Posterior vena cava (tissue), 2 donors: Measurements from ENCODE around the gene HABP4. TPM values are rescaled to one million over a fixed set of nuclear protein-coding genes. Genes with fewer than 3 reads are reported as not detected.
A peak's percentile ranks its signal among the peaks of the same experiment; 100 is the strongest.

ENCODE experiments used
- DNase-seq: peaks from one replicate; pipeline ENCODE4 v3.0.0-alpha.2; 2020; ENCODE audit warnings: low spot score
- intact Hi-C, 2 donors: fragments of 100-400 bp; cut with DNase I; formaldehyde crosslinking; loops; one replicate each; pipeline versions ENCODE4 v1.14.1 to v1.14.2; 2022 to 2023
- long read RNA-seq, 2 donors: library from polyadenylated mRNA; unstranded; transcript quantifications; one replicate each; pipeline ENCODE4 v2.0.0, GENCODE V29; 2020 to 2021
- total RNA-seq, 2 donors: library from RNA; stranded (reverse); fragmentation: NEBNext Ultra II Directional; extraction: Animal tissue kit (Norgen Biotek cat#: 25700); gene quantifications; one replicate each; pipeline ENCODE4 v1.2.1, GENCODE V29; 2021
- donor health status: DM: yes; HTN: yes; CAD: no.
- donor health status: DM: yes; HTN: yes; CAD: no.

HABP4 gene, protein sequence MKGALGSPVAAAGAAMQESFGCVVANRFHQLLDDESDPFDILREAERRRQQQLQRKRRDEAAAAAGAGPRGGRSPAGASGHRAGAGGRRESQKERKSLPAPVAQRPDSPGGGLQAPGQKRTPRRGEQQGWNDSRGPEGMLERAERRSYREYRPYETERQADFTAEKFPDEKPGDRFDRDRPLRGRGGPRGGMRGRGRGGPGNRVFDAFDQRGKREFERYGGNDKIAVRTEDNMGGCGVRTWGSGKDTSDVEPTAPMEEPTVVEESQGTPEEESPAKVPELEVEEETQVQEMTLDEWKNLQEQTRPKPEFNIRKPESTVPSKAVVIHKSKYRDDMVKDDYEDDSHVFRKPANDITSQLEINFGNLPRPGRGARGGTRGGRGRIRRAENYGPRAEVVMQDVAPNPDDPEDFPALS
- 10 to 100 TPM; 30.9 to 37.4 TPM for total RNA-seq
- long read RNA-seq, donor 1, transcript HABP4-201 (8 exons, 2,615 nt), result major isoform, 68 of 79 reads
- long read RNA-seq, donor 1, partial matches to known transcripts, result 2 of 79 reads
- long read RNA-seq, donor 1, other reads (novel, unspliced or antisense), result 9 of 79 reads
- long read RNA-seq, donor 2, partial matches to known transcripts, result 4 of 6 reads
- long read RNA-seq, donor 2, other reads (novel, unspliced or antisense), result 2 of 6 reads

DNA sequence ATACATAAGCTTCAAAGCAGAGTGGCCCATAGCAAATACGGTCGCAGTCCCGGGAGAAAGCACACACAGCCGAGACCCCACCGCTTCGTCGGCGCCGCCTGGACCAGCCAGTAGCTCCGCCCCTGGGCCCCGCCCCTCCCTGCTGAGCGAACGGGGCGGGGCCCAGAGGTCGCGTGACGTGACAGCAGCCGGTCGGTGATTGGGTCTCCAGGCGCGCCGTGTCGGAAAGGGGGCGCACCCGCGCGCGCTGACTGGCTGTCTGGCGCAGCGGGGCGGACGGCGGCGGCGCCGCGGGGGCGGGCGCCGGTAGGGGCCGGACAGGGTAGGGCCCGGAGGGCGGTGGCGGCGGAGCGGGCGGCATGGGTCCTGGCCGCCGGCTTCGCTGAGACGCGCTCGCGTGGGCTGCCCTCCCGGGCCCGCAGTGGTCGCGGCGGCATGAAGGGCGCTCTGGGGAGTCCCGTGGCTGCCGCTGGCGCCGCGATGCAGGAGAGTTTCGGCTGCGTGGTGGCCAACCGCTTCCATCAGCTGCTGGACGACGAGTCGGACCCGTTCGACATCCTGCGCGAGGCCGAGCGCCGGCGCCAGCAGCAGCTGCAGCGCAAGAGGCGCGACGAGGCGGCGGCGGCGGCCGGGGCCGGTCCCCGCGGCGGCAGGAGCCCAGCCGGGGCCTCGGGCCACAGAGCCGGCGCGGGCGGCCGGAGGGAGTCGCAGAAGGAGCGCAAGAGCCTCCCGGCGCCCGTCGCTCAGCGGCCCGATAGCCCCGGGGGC, at the start of gene HABP4:
Gene HABP4 (plus strand): TSS at position 325 of the 768 bp plus-strand sequence. CDS start 111 bp downstream, at position 436.
- DNase-seq, result peak; percentile 99
- intact Hi-C loops, result loop anchor here (1.0 to 10.0 kb wide), 2 partner anchors 16 to 205 kb away; partner anchors contain the start of gene PRXL2C (in 1 of the 2)

DNA sequence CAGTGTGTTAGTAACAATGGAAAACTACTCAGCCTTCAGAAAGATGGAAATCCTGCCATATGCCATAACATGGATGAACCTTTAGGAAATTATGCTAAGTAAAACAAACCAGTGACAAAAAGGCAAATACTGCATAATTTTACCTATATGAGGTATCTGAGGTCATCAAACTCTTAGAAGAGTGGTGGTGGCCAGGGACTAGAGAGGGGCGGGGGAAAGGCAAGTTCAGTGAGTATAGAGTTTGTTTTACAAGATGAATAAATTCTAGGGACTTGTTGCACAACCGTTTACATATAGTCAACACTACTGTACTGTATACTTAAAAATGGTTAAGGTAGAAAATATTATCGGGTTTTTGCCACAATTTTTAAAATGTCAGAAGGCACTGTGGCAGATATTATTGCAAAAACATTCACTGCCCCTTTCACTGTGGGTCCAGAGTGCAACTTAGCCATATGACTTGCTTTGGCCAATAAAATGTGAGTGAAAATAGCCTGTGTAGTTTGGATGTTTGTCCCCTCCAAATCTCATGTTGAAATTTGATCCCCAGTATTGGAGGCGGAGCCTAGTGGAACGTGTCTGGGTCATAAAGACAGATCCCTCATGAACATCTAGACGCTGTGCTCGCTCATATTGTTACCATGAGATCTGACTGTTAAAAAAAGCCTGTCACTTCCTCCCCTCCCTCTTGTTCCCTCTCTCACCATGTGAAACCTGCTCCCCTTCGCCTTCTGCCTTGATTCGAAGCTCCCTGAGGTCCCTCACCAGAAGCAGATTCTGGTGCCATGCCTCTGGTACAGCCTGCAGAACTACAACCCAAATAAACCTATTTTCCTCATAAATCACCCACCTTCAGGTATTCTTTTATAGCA, 41.3 kb upstream of the HABP4 start:
- DNase-seq, result no peak
- intact Hi-C loops, result no loop called here

DNA sequence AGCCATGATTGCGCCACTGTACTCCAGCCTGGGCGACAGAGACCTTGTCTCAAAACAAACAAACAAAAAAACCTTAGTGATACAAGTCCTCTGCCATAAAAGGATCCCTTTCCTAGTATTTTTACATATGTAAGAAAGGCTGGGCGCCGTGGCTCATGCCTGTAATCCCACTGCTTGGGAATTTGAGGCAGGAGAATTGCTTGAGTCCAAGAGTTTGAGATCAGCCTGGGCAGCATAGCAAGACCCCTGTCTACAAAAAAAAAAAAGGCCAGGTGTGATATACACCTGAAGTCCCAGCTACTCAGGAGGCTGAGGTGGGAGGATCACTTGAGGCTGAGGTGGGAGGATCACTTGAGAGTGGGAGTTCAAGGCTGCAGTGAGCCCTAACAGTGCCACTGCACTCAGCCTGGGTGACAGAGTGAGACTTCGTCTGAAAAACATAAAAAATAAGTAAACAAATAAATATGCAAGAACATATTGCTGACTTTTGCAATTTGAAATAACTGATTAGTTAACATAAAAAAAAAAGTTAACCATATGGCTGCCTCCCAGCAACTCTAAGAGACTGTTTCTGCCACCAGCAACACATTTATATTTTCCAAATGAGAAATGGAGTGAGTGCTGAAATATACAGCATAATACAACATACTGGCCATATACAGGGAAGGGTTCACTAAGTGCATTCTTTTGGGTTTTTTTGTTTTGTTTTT, 38.7 kb upstream of the HABP4 start:
- no peak for DNase-seq
- intact Hi-C loops, result no loop called here

DNA sequence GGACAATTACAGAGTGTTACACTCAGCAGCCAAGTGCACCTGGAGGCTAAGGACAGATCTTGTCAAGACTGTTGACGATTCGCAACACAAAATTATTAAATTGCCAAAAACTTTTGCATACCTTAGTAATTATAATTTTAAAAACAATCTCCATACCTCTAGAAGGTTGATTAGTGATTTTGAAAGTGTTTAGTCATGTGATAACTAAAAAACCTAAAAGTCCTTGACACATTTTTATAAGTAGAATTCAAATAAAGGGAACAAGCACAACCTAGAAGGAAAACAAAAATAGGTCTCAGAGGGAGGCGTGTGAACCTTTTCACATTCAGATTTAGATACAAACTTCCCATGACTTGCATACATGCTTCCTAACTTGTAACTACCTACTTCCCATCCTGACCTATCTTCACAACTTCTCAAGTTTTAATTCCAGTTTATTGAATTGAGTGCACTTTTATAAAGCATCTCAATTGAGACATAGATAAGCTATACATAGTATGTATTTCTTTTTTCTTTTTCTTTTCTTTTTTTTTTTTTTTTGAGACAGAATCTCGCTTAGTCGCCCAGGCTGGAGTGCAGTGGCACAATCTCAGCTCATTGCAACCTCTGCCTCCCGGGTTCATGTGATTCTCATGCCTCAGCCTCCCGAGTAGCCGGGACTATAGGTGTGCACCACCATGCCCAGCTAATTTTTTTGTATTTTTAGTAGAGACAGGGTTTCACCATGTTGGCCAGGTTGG, 37.6 kb upstream of the HABP4 start:
- no peak for DNase-seq
- intact Hi-C loops, result no loop called here

DNA sequence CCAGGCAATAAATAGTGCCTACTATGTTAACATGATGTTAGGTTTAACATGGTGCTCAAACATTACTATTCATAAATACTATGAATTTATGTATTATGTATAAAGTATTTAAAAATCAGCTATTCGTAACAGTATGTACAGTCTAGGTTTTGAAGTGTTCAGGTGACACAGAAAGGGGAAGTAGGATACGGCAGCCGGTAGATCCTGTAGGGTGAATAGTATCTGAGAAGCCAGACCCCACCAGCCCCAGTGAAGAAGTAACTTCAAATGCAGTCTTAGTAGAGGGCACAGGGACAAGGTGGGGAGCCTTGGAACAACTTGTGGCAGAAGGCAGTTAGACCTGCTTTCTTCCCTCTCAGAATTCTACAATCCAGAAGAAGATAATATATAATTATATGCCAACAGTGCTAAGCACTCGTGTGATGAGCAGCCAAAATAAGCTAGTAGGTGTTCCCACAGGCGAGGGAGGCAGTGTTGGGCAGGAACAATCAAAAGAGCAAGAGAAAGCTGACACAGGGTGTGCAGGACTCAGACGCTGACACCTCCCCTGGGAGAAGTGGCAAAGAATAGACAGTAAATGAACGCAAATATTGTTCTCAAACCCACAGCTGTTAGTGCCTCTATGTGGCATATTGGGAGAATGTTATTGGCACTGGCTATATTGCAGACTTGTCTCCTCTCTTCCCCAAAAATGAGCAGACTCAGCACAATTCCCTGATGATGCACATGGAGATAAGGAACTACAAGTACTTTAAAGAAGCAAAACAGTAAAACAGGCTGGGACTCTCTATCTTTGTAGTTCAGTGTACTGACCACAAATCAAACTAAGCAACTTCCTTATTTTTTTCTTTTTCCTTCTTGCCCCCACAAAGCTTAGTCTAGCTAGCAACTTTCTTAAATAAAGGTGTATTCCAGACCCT, 36.4 kb upstream of the HABP4 start:
- intact Hi-C loops, result no loop called here

DNA sequence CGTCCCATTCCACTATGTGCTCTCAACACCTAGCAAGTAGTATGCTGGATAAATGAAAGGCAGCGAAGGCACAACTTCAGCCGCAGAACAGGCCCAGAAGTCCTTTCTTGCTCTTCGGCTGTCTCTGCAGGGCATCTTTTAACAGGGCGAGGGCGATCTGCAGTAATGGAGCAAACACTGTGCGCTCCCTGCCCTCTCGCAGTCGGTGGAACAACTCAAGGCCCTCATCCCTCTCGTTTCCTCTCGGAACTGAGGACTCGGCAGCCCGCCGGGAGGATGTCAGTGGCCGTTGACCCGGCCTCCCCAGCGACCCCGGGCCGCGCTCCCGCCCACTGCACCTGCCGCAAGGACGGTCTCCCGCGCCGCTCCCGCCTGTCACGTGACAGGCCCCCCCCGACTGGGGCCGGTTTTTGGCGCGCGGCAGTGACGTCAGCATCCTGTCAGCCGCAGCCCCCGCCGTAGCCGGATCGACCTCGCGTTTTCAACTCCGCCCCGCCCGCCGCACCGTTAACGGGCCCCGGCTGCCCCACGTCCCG, 32.9 kb upstream of the HABP4 start:
- intact Hi-C loops, result loop anchor here in 1 of 2 donors (5.0 kb wide), 1 partner anchor 530 kb away; no protein-coding TSS in a partner anchor
- peak; percentile 96 for DNase-seq

More for the DNA sequence above, 36.4 kb upstream of the HABP4 start:
- DNase-seq, result no peak

DNA sequence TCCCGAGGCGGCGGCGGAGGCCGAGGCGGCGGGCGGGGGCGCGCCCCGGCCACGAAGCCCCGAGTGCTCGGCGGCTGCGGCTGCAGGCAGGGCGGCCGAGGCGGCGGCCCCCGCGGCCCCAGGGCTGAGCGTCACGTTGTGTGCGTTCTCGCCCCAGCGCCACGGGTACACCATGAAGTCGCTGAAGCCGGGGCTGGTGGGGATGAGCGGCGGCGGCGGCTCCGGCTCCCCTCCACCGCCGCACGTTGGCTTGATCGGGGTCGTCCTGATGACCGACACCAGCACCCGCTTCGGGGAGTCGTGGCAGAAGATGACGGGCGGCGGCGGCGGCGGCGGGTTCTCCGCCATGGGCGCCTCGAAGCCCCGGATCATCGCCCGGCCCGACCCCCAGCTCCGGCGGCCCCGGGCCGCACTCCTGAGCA, 32.3 kb upstream of the HABP4 start:
- DNase-seq, result no peak
- intact Hi-C loops, result loop anchor here in 1 of 2 donors (5.0 kb wide), 1 partner anchor 530 kb away; no protein-coding TSS in a partner anchor

DNA sequence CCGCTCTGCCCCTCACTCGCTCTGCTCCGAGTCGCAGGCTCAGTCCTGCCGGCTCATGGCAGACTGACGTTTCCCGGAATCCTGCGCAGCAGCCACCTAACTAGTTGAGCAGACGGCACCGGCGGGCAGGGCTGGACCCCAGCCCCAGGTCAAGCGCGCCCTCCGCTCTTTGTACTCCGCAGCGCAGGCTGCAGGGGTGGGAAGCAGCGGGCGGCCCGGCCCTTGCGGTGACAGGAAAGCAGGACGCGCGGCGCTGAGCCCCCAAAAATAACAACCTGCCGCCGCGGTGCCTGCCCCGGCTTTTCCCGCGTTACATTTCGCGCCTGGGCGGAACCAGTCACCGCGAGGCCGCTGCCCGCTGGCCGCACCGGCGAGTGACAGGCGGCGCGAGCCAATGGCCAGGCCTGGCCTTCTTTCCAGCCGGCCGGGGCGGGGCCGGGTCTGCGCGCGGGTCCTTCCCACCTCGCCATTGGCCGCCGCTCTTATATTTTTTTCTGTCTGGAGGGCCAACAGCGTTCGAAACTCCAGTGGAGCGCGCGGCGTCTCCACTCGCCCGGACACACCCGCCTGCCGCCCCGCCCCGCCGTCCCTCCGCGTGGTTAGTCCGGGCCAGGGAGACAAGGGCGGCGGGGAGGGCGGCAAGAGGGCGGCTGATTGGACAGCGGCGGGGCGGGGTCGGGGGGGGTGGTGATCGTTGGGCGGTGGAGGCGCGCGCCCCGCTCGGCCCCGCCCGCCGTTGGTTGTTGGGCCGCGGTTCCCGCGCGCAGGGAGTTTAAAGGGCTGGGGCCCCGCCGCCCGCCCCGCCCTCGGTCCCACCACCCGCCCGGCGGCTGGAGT, 31.7 kb upstream of the HABP4 start, which contains the start of gene ZNF367:
Gene ZNF367 (minus strand): TSS at position 288 of the 837 bp plus-strand sequence. CDS start 338 bp downstream, outside the sequence.
- DNase-seq, result peak; percentile 99
- intact Hi-C loops, result loop anchor here in 1 of 2 donors (5.0 kb wide), 1 partner anchor 531 kb away; no protein-coding TSS in a partner anchor

DNA sequence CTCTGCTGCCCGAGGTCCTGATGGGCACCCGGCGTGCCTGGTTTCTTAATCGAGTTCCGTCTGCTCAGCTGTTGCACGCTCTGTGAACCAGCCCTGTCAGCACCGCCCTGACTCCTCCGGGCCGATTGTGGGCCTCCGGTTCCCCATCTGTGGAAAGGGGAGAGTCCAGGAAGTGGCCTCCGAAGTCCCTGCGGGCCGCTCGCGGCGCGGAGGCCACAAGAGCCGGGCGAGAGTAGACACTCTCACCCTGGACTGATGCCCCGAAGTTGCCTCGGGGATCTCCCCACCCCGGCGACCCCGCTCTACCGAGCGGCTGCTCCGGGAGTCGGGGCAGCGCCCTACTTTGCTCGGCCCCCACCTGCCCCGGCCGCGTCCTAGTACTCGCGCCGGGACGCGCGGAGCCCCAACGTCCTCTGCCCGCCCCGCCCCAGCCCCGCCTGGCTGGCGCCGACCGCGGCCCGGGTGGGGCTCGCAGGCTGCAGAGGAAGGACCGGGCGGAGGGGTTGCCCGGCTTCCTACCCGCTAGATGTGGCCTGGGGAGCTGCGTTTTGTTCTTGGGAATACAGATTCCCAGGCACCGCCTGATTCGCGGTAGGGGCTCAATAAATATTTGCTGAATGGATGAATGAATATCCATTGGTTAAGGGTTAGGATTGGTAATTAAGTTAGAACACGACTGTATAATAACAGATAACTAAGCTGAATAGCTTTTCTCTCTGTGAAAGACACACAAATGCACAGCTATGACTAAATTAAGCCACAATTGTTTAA, 30.9 kb upstream of the HABP4 start:
- DNase-seq, result peak; percentile 92

DNA sequence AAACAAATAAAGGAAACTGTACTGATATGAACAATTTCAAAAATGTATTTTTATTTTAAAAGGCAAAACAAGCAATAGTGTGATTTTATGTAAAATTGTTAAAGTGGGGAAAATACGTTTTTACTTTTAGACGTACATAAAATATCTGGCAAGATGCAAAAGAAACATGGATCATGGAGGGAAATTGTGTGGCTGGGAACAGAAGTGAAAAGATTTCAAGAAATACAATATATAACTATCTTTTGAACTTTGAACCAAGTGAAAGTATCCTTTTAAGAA, 30.3 kb upstream of the HABP4 start:
- intact Hi-C loops, result loop anchor here in 1 of 2 donors (5.0 kb wide), 1 partner anchor 532 kb away; no protein-coding TSS in a partner anchor
- DNase-seq, result no peak

More for the DNA sequence above, 30.9 kb upstream of the HABP4 start:
- intact Hi-C loops, result loop anchor here in 1 of 2 donors (5.0 kb wide), 1 partner anchor 532 kb away; no protein-coding TSS in a partner anchor

DNA sequence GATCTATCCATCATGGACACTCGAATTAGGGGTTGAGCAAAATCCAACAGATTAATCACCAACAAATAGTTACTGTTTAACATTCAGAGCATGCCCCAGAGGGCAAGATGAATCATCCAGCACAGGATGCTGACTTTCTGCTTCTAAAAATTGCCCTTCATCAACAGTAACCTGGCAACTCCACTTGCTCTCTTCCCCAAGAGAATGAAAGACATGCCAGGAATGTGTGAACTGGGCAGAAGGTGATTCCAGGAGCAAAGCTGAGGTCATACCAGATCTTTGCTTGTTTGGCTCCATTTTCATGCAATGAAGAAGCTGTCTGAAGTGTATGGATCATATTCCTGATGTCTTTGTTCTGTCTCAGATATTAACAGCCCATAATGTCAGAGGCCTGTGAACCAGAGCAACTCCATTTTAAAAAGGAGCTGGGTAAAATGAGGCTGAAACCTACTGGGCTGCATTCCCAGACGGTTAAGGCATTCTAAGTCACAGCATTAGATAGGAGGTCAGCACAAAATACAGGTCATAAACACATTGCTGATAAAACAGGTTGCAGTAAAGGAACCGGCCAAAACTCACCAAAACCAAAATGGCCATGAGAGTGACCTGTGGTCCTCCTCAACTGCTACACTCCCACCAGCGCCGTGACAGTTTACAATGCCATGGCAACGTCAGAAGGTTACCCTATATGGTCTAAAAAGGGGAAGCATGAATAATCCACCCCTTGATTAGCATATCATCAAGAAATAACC, 29.3 kb upstream of the HABP4 start:
- intact Hi-C loops, result loop anchor here in 1 of 2 donors (10.0 kb wide), 1 partner anchor 76 kb away; no protein-coding TSS in a partner anchor
- DNase-seq, result no peak

DNA sequence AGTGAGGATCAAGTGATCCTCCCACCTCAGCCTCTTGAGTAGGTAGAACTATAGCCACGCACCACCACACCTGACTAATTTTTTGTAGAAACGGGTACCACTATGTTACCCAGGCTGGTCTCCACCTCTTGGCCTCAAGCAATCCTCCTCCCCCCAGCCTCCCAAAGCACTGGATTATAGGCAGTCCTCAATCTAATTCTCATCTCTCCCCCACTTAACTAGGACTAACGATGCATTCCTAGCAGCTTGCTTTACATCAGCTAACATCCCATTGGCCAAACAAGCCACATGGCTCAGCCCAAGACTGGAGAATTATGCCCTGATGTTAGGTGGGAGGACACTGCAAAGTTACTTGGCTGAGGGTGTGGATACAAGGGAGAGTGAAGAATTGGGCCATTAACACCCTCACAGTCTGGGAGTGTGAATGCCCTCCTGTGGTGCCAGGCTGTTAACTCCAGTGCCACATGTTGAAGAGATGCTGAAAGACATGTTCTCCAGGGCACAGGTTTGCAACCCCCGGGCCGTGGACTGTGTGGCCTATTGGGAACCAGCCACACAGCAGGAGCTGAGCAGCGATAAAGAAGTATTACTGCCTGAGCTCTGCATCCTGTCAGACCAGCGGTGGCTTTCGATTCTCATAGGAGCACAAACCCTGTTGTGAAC, 26.5 kb upstream of the HABP4 start:
- intact Hi-C loops, result loop anchor here in 1 of 2 donors (10.0 kb wide), 1 partner anchor 79 kb away; no protein-coding TSS in a partner anchor
- DNase-seq, result no peak

DNA sequence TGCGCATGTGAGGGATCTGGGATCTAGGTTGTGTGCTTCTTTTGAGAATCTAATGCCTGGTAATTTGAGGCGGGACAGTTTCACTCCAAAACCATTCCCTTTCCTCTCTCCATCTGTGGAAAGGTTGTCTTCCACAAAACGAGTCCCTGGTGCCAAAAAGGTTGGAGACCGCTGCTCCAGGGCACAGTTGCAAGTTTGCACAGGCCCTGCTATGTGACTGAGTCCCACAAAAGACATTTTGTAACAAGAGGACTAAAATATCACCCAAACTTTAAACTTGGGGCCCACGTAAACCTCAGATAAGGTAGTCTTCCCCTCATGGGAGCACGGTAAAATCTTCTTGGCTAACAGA, 26.0 kb upstream of the HABP4 start:
- intact Hi-C loops, result loop anchor here in 1 of 2 donors (10.0 kb wide), 1 partner anchor 79 kb away; no protein-coding TSS in a partner anchor
- DNase-seq, result no peak
